NCI-H1930 (cell line): ENCODE data around the gene ABCA8.
"Not testable (repeated sequence)": the region's sequence is repeated elsewhere in the genome, so short reads cannot be mapped to it uniquely, and the experiment has no call there.

ENCODE experiments used
- DNase-seq, 2 experiments: peaks; one replicate each; lab custom pipeline; 2025; lab: John Stamatoyannopoulos, UW

ABCA8 gene

DNA sequence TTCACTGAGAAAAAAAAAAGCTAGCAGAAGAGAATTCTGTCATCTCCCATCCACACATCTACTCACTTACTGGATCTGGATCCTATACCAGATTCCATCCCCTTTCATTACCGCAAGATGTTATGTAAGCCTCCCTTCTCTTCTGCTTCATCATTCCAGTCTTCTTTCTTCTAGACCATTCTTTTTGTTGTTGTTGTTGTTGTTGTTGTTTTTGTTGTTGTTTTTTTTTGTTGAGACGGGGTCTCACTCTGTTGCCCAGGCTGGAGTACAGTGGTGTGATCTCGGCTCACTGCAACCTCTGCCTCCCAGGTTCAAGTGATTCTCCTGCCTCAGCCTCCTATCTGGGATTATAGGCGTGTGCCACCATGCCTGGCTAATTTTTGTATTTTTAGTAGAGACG lies 131.0 kb downstream of the ABCA8 start:
- DNase-seq, result not testable (repeated sequence)

GRCh38 chr17:68822719-68823289 lies 132.4 kb downstream of the ABCA8 start:
- no peak for DNase-seq

DNA sequence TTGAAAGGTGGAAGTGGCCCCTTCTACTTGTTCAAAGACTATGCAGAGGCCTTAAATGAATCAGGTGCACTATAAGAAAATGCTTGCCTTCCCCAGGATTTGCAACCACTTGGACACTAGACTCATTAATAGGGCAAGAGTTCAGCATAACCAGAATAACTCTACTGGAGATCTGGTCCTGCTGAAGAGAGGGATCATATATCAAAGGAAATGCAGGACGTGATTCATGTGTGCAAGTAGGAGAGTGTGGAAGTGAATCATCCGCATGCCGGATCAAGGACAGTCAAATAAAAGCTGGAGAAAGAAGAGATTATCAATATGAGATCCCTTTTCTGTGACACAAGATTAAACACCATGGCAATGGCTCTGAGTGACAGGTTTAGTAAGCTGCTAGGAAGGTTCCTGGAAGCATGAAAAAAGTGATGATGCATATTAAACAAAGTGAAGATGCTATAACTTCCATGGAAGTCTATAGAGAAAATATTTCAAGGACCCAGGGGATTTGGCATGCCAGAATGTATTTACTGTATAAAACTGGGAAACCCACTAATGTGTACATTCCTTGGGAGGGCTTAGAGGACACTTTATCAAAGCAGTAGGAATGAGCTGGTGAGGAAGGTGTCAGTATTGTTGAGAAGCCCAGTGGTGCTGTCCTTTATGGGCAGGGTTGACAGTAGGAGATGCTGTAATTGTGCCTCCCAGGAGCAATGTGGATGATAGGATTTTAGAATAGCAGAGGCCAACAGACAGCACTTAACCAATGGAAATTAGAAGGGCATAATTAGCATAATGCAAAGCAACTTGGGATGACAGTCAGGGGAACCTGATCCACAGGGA lies 133.1 kb downstream of the ABCA8 start:
- no peak for DNase-seq

DNA sequence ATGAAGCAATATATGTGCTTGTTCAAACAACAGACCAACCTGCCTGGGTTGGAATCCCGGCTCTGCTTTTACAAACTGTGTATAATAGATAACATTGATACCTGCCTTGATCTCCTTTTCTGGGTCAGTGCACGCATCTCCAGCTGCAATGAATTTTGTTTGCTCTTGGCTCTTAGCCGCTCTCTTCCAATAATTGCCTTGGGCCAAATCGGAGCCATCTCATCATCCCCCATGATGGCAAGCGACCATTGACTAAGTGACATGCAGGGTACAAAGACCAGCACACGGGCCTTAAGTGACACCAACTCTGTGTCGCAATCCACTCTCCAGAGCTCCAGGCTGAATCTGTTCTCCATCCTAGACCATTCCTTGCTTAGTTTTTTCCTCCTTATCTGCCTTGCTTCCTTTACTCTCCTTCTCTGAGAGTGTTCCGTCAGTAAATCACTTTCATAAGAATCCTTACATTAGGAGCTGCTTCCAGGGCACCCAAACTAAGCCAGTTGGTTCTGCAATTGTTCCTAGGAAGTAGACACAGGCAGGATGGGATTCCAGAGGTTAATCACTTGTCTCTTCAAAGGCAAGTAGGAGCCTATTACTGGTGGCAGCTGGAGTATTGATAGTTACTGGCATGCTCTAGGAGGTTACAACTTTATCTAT lies 134.2 kb downstream of the ABCA8 start:
- no peak for DNase-seq

- no peak for DNase-seq
These were observed 134.7 kb downstream of the ABCA8 start for GRCh38 chr17:68820476-68820824.

GRCh38 chr17:68819465-68819864 lies 135.7 kb downstream of the ABCA8 start:
- no peak for DNase-seq
